HG02642 (cell line): ENCODE data around the gene SPECC1L.

Experiments
- ATAC-seq: cut with Tn5 transposase; IDR thresholded peaks from one replicate; pipeline ENCODE4 v1.9.1; 2021; ENCODE audit warnings: mild to moderate bottlenecking; ENCODE audit not compliant: unreplicated experiment, poor library complexity

Gene SPECC1L

DNA sequence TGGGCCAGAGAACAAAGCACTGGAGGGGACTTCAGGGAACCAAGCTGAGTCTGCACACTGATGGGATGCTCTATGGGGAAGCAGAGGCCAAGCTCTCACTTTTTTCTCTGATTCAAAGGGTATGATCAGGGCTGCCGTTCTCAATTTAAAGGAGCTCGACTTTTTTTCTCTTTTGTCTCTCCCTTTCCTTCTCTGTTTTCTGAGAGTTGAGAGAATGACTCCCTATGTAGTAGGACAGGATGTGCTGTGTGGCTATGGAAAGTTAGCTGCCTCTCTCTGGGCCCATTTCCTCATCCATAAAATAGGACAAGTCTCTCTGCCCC lies 164.7 kb downstream of the SPECC1L start:
- ATAC-seq: no peak

DNA sequence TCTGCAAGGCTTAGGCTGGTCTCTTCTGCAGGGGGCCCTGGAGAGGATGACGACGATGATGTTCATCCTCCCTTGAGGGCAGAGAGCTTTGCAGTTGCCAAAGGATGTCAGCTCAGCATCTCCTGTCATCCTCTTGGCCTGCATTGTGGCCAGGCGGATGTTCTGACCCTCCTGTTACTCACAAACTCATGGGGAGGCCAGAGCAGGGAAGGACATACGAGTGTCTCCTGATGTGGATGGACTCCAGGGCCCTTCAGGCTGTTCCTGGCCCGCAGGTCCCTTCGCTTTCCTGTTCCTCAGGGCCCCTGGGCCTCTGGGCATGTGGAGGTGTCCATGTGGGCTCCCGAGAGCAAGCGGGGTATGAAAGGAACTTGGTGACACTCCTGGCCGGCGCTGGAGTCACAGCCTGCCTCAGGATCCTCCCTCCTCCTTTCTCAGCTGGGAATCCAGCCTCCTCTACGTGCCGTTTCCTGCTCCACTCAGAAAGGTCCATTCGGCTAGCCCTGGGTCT lies 165.3 kb downstream of the SPECC1L start:
- no peak for ATAC-seq

DNA sequence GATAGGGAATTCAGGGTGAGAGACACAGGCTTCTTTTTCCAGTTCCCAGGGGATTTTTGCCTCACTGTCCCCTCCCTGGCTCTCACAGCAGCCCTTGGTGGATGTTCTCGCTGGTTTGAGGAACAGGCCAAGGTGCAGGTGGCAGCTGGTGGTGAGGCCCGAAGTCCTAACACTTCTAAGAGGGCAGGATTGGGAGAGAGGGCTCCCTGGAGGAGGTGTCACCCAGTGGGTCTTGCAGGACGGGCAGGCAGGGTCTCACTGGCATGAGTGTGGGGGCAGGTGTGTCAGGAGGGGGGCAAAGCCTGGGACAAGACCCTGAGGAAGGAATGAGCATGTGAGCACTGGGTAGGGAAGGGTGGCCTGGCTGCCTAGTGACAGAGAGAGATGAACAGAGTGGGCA lies 165.9 kb downstream of the SPECC1L start:
- ATAC-seq: no peak

DNA sequence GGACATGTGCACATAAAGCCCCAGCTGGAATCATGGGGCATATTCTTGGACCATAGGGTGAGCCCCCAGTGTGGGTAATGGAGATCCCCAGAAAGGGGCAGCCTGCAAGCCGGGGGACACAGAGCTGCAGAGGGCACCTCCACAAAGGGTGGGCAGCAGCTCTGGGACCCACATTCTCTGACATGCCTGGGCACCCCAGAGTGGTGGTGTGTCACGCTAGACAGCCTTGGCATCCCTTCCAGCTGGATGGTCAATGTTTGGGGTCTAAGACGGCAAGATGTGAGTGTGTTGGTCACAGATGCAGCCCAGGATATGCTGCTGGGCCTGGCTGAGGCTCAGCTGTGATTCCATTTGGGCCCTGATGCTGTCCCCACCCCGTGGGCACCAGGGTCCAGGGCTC lies 166.5 kb downstream of the SPECC1L start:
- ATAC-seq: no peak

- ATAC-seq: no peak
These were observed 167.2 kb downstream of the SPECC1L start for GRCh38 chr22:24437741-24438328.

- no peak for ATAC-seq
These were observed 169.7 kb downstream of the SPECC1L start for GRCh38 chr22:24440270-24440717.

DNA sequence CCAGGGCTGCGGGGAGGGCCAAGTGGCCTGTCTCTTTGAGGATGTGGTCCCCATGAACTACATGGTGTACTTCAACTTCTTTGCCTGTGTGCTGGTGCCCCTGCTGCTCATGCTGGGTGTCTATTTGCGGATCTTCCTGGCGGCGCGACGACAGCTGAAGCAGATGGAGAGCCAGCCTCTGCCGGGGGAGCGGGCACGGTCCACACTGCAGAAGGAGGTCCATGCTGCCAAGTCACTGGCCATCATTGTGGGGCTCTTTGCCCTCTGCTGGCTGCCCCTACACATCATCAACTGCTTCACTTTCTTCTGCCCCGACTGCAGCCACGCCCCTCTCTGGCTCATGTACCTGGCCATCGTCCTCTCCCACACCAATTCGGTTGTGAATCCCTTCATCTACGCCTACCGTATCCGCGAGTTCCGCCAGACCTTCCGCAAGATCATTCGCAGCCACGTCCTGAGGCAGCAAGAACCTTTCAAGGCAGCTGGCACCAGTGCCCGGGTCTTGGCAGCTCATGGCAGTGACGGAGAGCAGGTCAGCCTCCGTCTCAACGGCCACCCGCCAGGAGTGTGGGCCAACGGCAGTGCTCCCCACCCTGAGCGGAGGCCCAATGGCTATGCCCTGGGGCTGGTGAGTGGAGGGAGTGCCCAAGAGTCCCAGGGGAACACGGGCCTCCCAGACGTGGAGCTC lies 170.2 kb downstream of the SPECC1L start:
- ATAC-seq: no peak

DNA sequence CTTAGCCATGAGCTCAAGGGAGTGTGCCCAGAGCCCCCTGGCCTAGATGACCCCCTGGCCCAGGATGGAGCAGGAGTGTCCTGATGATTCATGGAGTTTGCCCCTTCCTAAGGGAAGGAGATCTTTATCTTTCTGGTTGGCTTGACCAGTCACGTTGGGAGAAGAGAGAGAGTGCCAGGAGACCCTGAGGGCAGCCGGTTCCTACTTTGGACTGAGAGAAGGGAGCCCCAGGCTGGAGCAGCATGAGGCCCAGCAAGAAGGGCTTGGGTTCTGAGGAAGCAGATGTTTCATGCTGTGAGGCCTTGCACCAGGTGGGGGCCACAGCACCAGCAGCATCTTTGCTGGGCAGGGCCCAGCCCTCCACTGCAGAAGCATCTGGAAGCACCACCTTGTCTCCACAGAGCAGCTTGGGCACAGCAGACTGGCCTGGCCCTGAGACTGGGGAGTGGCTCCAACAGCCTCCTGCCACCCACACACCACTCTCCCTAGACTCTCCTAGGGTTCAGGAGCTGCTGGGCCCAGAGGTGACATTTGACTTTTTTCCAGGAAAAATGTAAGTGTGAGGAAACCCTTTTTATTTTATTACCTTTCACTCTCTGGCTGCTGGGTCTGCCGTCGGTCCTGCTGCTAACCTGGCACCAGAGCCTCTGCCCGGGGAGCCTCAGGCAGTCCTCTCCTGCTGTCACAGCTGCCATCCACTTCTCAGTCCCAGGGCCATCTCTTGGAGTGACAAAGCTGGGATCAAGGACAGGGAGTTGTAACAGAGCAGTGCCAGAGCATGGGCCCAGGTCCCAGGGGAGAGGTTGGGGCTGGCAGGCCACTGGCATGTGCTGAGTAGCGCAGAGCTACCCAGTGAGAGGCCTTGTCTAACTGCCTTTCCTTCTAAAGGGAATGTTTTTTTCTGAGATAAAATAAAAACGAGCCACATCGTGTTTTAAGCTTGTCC lies 171.0 kb downstream of the SPECC1L start:
- ATAC-seq: no peak

GRCh38 chr22:24442352-24442744 lies 171.7 kb downstream of the SPECC1L start:
- ATAC-seq: no peak

DNA sequence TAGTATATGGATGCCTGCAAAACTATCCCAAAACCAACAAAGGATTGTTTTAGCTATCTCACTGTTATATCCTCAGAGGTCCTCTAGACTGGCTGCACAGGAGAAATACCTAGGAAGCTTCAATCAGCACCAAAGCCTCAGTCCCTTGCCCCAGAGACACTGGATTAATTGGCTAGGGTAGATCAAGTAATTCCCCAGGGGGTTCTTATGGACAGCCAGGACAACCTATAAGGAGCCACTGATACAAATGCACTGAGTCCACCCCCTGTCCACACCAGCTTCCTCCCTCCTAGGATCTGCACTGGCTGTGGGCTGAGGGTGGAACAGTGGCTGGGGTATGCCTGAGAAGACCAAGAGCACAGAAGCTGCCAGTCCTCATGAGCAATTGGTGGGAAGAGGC lies 173.0 kb downstream of the SPECC1L start:
- no peak for ATAC-seq

- no peak for ATAC-seq
These were observed 173.6 kb downstream of the SPECC1L start for GRCh38 chr22:24444251-24444650.

GRCh38 chr22:24444729-24445466 lies 174.3 kb downstream of the SPECC1L start:
- no peak for ATAC-seq

DNA sequence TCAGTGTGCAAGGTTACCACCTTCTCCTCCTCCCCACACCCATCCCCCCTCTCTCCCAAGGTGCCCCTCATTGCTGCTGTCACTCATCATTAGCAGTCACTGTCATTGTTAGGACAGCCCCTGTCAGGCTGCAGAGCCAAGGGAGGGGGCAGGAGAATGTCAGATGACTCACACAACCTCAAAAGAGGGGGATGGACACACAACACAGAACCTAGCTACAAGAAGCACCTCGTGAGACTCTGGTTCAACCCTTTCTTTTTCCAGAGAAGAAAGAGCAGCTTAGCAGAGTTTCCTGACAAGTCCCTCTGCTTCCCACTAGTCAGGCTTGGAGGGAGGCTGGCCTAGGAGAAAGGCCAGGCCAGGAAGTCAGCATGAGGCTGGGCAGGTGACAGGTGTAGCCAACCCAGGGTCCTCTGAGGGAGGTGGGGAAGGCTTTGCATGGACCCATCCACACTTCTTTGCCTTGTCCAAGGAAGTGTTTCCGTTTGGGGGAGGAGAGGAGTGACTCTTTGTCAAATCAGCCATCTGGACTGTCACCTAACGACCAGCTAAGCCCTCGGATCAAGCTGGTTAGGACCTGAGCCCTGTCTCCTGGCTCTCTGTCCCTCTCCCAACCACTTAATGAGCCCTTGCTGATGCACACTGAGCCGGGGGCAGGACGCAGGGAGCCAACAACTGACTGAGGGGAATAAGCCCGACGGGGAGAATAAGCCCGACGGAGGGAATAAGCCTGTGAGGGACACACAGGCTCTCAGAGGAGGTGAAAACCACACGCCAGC lies 175.0 kb downstream of the SPECC1L start:
- ATAC-seq: no peak

GRCh38 chr22:24446260-24446611 lies 175.6 kb downstream of the SPECC1L start:
- no peak for ATAC-seq

DNA sequence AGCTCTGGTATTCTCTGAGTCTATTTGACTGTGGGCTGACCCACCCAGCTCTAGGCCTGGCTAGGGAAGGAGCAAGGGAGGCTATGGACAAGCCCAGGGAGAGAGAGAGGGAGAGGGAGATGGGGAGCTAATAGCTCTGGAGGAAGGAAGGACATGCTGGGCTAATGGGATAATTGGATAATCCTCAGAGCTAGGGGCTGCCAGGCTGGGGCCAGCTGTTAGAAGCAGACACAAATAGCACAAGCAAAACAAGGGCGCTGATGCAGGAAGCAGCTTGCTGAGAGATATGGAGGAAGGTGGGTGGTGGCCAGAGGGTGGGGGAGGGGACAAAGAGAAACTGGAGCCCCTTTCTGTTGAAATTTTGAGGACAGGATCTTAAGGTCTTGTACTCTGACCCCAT lies 180.0 kb downstream of the SPECC1L start:
- ATAC-seq: no peak

DNA sequence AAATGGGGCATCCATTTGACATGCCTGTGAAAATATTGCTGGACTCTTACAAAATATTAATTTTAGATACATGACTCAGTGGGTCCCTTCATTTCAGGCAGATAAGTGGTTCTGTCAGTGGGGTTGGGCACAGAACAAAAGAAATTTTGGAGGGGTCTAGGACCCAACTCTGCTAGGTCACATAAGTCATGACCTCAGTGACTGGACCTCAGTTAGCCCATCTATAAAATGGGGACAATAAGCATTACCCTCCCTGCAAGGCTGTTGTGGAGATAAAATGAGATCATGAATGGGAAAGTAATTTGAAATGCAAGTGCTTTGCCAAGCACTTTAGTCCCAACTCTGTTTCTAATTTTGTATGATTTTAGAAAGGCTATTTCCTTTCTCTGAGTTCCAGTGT lies 180.5 kb downstream of the SPECC1L start:
- ATAC-seq: no peak

- no peak for ATAC-seq
These were observed 183.2 kb downstream of the SPECC1L start for GRCh38 chr22:24453853-24454252.

GRCh38 chr22:24455039-24455438 lies 184.4 kb downstream of the SPECC1L start:
- ATAC-seq: no peak

GRCh38 chr22:24455751-24456426 lies 185.3 kb downstream of the SPECC1L start:
- ATAC-seq: no peak
